Activated CD8-positive, alpha-beta memory T cell treated with anti-CD3 and anti-CD28 coated beads for 48 hours (primary cell): ENCODE data around the gene IDH3A.

Source experiments
- DNase-seq, 3 experiments: peaks; one replicate each; pipeline ENCODE4 v3.0.0-alpha.2; 2020; ENCODE audit warnings: low read depth in 2 of 3, low spot score in 2 of 3

Gene IDH3A

DNA sequence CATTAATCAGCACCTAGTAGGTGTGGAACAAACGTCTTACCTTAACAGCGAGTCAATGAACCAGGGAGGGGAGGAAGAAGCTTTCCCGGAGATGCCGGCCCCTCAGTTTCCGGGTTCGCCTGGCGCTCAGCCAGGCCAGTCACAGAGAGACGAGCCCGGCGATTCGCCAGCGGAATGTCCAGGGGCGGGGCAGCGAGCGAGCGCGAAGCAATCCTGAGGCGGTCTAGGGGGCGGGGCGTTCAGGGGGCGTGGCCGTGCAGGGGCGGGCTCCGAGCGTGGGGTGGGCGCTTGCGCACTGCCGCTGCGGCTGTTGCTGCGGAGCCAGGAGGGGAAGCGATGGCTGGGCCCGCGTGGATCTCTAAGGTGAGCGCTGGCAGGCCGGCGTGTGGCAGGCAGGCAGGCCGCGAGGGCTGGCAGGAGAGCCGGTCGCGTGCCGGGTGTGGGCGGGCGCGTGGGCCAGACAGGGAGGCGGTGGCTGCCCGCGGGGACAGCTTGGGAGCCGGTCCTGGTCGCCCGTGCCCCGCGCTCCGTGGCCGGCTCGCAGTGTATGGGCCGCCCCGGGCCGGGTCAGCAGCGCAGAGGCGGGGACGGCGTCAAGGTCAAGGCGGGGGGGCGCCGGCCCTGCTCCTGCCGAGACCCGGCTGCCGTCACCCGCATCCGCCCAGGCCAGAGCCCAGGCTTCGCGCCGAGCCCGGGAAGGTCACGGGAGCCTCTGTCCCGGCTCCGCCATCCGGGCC is at the start of gene IDH3A:
TSS of gene IDH3A (plus strand) at position 295 of the 737 bp plus-strand sequence. CDS start at position 337, 42 bp downstream.
- DNase-seq = peak; percentile 98 to 100 (median 100)

DNA sequence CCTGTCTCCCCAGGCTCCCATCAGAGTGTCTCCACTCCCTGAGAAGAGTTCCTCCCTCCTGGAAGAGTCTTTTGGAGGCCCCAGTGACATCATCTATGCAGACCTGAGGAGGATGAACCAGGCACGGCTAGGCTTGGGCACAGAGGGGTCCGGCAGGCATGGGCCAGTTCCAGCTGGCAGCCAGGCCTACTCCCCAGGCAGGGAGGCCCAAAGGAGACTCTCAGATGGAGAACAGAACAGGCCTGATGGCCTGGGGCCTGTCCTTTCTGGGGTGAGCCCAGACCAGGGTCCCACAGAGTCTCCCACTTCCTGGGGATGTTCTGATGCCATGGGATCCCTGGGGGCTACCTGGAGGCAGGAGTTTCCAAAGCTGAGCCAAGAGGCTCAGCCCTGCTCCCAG is 48.3 kb upstream of the IDH3A start:
- DNase-seq = no peak

DNA sequence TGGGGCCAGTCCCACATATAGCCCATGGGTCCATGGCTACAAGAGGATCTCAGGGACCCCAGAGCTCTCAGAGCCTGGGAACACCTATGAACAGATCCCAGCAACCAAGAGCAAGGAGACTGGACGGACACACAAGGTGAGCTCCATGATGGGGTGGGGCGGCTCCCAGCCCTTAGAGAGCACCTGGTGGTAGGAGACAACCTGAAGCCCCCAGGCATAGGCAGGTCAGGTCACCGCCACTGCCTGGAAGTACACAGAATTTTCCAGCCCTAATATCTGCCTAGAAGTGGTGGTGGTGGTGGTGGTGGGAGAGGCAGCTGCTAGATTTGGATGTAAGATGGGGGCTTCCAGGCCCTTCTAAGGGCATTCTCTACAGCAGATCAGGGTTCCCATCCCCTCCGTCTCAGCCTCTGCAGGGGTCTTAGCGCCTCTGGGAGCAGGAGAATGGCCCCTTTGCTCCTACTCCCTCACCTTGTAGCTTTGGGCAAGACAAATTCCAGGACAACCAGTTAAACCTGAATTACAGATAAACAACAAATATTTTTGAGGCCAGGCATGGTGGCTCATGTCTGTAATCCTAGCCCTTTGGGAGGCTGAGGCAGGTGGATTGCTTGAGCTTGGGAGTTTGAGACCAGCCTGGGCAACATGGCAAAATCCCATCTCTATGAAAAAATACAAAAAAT is 47.6 kb upstream of the IDH3A start:
- no peak for DNase-seq

DNA sequence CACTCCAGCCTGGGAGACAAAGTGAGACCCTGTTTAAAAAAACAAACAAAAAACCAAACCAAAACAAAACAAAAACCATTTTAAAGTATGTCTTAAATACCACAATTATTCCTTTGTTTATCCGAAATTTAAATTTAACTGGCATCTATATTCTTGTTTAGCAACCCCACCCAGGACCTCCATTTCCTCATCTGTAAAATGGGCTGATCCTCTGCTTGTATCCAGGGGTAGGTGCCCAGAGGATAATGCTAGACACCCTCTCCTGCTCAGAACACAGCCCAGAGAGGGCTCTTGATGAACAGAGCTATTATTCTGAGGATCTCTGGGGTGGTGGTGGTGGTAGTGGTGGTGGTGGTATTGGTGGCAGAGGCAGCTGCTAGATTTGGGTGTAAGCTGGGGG is 47.0 kb upstream of the IDH3A start:
- no peak for DNase-seq

DNA sequence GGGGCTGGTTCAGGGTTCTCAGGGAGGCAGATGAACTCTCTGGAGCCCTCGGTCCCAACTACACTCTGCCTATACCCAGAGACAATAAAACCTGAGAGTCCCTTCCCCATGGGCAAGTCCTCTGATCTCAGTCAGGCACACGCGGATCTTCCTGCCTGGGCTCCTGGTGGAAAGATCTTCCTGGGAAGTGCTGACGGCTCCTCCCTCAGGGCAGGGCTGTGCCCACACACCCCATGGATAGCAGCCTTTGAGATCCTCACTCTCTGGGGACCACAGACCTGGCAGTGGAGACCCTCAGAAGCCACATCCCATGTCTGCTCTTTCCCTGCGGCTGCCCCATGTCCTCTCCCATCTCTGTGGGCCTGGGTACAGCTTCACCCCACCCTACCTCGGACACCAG is 46.4 kb upstream of the IDH3A start:
- no peak for DNase-seq

DNA sequence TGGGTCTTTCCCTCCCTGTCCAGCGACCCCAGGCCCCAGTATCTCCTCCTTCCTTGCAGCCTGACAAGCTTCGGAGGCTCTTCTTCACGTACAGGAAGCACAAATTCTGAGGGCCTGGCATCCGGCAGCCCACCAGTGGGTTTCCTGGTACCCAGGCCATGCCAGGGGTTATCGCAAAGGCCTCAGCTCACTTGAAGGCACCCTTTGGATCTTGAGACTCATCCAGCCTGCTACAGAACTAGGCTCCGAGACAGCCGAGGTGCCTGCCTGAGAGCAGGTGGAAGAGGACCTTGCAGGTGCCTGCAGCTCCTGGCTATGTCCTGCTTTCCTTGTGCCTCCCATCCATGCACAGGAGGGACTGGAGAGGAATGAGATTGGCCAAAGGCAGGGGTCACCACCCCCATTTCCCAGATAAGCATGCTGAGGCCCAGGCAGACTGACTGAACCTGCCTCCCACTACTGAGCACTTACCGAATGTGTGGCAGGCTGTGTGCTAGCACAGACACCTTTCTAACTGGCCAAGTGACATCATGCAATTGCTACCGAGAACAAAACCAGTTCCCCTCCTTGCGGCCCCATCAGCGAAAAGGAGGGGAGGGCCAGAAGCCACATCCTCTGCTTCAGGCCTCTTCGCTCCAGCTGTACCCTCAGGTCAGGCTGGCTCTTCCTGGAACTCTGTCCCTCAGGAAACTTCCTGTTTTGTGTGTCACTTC is 45.6 kb upstream of the IDH3A start:
- DNase-seq = peak in 2 of 3 experiments; percentile 26 to 43

DNA sequence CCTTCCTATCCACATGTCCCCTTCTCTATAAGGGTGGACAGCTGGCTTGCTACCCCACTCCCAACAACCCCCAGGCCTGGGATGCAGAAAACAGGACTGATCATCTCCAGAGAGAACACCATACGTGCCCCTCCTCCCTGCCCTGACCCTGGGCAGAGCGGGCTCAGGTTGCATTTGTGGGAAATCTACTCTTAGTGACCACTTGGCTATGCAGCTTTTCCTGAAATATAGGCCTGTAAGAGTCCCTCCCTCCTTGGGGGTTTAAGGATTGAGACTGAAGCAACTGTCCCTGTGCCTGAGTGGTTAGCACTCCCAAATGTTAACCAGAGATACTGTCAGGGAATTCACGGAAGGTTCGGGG is 45.1 kb upstream of the IDH3A start:
- DNase-seq = no peak

DNA sequence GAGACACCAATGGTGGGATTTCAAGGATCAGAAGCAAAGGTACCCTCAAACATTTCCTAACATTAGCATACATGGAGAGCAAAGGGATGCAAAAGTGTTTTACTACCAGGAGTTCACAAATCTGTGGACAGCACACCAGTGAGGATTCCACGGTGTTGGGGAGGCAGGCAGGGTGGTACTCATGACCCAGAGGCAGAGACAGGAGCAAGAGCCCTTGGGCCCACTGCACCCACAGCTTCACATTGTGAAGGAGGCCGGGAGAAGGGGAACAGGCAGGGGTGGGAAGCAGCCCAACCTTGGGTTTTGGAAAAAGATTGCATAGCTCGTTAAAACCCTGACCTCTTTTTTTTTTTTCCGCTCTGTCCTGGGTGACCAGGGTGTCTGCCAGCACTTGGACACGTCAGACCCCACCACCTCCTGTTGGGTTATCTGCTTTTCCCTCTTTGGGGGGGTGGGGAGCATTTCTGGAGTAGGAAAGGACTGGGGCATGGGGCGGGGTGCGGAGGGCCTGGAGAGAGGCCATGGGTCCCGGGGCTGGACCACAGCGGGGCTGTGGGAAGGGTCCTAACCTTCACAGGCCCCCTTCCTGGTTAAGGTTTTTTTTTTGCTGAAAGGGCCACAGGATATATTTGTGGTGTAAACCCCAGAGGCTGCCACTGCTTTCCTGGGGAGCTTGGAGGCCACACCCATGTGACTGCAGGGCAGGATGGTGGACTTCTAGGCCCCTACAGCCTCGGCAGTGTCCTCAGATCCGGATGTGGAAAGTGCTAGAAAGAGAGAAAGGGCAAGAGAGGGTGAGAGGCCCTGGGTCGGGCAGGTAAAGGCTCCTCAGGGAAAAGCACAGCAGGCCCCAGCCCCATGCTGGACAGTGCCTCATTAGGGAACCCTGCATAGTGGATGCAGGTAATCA is 44.3 kb upstream of the IDH3A start:
- DNase-seq = no peak

DNA sequence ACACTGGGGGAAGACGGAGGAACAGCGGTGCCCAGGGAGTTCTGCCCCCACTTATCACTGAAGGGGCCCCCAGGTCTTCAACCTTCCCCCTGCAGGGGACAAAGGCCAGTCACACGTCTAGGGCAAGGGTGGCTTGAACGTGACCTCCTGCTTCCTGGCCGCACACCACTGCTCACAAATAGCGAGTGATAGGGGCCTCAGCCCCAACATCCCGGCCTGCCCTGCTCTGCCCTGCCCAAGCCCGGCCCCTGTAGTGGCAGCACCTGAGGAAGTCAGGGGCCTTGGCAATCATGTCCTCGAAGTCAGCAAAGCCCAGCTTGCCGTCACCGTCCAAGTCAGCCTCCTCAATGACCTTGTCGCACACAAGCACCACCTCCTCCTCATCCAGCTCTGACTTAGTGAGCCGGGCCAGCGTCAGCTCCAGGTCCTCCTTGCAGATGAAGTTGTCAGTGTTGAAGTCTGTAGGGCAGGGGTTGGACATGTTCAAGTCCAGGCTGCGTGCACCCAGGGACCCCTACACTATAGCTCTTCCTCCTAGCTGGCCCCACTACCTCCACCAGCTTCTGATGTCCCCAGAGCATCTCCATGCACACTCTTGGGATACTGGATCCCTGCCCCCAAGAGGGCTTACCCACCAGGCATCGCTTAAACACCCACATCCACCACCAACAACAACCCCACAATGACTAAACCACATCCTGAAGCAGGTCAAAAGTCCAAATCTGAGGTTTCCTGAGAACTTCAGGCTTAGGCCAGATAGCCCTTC is 43.5 kb upstream of the IDH3A start:
- no peak for DNase-seq

DNA sequence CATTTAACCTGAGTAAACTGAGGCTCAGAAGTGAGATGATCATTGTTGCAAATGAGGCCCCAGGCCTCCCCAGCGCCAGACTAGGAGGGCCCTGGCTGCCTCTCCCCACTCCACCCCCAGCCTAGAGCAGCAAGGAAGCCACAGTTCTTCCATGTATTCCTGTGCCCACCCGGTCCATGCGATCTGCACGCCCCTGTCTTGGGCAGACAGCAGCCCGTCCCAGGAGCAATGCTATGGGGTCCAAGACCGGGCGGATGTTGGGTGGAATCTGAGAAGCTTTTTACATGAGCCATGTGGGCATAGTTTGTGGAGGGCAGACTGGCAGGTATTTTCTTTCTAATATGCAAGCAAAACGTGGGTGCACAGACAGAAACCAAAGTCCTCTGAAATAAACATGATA is 41.7 kb upstream of the IDH3A start:
- no peak for DNase-seq

DNA sequence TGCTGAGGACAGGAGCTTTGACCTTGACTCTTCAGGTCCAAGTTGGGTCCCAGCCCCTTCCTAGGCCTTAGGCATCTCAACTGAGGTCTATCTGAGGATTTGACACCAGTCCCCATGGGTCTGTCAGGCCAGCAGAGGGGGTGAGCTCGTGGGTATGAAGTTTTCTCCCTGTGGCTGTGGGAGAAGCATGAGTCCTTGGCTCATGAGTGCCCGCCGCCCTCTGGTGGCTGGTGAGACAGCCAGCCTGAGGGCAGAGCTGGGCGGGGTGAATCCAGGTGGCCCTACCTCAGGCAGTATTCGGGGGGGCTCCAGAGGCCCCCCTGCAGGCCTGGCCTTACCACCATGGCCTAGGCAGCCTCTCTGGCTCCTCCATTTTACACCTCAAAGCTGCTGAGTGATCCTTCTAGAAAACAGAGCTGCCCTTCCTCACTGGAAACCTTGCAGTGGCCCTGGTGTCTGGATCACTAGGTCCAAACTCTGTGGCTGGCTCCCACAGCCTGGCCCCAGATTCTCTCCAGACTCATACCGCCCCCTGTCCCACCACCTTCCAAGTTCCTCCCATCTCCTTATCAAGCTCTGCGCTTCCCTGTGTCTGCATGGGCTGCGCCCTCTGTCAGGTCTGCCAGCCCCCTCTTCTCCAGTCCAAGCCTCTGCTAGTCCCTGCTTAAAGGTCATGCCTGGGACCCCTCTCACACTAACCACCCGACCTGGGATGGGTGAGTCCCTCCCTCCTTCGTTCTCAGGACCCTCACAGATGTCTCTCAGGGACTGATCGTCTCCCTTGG is 40.7 kb upstream of the IDH3A start:
- peak; percentile 51 to 65 (median 52) for DNase-seq

DNA sequence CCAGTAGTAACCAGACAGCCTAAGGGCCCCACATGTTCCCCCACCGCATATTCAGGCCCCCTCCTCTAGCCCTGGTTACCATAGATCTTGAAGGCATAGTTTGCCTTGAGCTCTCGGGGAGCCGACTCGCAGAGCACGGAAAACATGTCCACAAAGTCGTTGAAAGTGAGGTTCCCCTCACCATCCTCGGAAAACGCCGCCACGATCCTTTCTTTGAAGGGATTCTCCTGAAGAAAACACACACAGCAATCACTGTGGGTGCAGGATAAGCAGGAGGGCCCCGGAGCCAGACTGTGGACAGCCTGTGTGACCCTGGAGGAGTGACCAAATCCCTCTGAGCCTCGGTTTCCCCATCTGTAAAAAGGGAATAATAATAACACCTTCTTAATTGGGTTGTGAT is 40.0 kb upstream of the IDH3A start:
- no peak for DNase-seq

DNA sequence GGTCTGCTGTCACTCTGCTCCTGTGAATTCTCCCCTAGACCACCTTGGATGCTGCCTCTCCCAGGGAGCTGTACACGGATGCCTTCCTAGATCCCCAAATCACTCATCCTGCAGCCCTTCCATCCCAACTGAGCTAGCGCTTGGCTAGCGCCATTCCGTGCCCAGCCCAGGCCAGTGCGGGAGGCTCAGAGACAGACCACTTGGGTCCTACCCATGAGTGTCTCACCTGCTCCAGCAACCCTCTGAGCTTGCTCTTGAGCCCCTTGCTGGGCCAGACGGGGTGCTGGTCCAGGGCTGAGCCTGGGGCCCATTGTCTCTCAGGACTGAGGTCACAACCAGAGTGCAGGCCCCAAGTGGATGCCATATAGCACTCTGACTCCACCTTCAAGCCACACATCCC is 39.1 kb upstream of the IDH3A start:
- no peak for DNase-seq

DNA sequence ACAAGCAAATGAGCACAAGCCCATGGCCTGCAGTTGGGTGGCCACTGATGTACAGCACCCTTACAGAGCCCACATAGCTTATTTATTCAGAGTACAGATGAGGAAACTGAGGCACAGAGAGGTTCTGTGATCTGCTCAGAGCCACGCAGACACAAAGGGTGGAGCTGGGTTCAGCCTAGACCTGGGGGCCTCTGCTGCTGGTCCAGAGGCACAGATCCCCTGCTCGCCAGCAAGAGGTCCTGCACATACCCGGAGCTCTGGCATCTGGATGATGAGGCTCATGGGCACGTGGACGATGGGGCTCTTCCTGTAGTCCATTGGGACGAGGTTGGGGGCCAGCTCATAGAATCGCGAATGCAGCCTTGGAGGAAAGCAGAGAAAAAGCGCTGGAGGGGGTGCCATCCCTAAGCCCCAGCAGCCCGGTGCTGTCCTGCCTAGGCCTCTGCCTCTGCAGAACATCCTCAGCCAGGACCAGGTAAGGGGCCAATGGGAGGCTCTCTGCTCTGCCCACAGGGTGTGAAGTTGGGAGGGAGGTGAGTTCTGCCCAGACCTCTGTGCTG is 38.2 kb upstream of the IDH3A start:
- no peak for DNase-seq

DNA sequence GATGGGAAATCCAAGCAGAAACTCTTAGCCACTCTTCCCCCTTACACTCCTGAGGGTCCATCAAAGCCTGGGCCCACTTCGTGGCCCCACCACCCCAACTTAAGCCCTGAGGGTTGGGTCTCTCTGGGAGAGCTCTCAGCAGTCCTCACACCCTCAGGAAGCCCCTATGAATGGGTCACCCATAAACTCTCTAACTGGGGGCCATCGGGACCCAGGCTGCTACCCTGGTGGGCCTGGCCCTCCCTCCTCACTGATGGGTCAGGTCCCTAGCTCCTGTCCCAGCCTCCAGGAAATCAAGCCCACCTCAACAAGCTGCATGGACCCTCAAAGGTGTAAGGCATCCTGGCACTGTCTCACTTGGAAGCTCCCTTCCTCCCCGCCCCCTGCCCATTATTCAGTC is 37.4 kb upstream of the IDH3A start:
- no peak for DNase-seq

DNA sequence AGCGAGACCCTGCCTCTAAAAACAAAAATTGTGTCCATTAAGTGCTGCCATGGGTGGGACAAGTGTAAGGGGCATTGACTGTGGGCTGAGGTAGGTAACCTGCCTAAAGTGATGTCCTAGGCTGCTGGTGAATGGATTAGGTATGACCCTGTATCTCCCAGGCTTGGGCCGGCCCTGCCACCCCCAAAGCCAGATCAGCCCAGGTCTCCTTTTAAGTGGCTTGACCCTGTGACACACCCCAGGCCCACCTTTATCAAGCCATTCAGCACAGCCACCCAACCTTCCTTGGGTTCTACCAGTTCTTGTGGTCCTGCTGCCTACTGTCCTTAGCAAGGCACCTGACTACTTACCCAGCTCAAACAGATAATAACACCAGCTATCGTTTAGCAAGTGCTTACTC is 36.6 kb upstream of the IDH3A start:
- DNase-seq = no peak

DNA sequence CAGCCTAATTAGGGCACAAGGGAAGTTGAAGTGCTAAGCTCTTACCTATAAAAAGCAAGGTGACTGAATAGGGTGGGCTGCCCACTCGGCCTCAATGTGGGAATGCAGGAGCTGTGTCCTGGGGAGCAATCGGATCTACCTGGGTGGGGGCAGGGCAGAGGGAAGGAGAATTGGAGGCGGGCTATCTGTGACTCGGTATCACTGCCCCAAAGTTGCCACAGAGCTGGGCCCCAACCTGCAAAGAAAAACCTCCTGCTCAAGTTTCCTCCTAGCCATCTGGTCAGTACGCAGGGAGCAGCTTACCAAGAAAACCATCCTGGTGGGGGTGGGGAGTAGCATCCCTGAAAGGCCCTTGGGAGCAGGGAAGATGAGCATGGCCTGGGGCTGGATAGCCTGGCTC is 28.6 kb upstream of the IDH3A start:
- no peak for DNase-seq

DNA sequence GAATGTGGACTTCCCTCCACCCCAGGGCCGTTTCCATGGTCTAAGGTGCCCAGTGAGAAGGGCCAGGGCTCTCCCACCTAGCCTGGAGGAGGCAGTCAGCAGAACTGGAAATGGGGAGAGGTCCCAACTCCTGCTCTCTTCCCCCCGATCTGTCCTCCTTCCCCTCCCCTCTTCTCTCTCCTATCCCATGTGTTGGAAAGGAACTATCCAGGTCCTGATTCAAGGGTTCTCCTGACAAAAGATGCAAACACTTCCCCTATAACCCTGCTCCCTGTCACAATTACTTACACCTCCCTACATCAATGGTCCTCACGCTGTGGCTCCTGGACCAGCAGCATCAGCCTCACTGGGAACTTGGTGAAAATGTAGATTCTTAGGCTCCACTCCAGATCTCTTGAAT is 23.9 kb upstream of the IDH3A start:
- DNase-seq = no peak

DNA sequence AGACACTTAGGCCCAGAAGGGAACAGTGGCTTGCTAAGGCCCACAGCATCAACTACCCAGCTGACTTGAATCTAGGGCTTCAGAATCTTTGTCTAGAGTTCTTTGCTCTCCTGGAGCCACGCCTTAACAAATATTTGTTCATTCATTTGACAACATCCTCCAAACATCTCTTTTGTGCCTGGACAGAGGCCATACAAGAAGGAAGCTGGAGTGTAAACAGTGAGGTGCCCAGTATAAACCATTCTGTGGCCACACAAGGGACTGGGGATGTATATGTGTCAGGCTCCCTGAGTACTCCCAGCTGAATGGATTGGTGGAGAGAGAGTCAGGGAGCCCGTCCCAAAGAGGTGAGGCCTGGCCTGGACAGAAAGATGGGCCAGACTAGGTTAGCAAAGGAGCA is 21.3 kb upstream of the IDH3A start:
- DNase-seq = no peak
